Epithelial cell of esophagus (primary cell): ENCODE results near the gene LYPD6B.

ENCODE experiments used
- DNase-seq: peaks from one replicate; pipeline ENCODE4 v3.0.0; 2010; ENCODE audit warnings: low read depth
- H3K4me3 ChIP-seq: 2 replicates; pipeline ENCODE4 v1.5.1; 2011; ENCODE audit warnings: mild to moderate bottlenecking, low read length, control low read depth
- TF ChIP-seq, protein P1 (sequence below): IDR thresholded peaks from 2 replicates; pipeline ENCODE4 v1.5.1; 2011; ENCODE audit warnings: low read depth, mild to moderate bottlenecking, low read length, control low read depth, inconsistent platforms; ENCODE audit not compliant: insufficient read depth; ENCODE audit errors: missing control alignments

The LYPD6B gene, protein sequence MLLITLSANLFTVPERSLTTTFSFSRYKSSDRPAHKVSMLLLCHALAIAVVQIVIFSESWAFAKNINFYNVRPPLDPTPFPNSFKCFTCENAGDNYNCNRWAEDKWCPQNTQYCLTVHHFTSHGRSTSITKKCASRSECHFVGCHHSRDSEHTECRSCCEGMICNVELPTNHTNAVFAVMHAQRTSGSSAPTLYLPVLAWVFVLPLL

DNA sequence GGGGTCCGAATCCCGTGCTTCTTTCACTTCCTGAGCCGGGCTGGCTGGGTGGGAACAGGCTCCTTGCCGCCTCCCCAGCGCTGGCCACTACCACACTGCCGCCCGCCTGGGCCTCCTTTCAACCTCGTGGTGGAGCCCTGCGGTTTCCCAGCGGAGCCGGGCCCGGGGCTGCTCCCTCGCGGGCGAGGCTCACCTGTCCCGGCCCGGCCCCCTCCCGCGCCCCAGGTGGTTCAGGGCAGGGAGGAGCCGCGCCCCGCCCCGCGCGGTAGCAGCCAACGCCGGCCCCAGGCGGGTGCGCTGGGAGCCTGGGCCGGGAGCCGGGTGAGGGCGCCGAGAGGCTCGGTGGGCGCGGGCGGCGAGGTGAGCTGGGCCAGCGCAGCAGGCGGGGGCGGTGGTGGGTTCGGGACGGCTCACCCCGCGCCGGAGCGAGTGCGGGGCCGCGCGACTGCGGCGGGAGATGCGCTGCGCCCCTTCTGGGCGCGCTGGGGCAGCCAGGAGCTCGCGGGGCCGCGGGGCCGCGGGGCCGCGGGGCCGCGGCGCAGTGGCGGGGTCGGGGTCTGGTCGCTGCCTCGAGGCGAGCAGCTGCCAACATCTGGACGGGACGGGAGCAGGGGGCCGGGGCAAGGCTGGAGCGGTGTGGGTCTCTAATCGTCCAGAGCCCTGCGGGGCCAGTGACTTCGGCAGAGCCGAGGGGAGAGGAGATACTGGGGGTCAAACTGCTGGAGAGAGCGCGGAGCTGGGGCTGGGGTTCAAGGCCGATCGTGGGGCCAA lies at the start of gene LYPD6B:
LYPD6B (plus strand) TSS at position 258 of the 771 bp plus-strand sequence. CDS start 92,250 bp downstream, outside the sequence.
- TF ChIP-seq, protein P1, sequence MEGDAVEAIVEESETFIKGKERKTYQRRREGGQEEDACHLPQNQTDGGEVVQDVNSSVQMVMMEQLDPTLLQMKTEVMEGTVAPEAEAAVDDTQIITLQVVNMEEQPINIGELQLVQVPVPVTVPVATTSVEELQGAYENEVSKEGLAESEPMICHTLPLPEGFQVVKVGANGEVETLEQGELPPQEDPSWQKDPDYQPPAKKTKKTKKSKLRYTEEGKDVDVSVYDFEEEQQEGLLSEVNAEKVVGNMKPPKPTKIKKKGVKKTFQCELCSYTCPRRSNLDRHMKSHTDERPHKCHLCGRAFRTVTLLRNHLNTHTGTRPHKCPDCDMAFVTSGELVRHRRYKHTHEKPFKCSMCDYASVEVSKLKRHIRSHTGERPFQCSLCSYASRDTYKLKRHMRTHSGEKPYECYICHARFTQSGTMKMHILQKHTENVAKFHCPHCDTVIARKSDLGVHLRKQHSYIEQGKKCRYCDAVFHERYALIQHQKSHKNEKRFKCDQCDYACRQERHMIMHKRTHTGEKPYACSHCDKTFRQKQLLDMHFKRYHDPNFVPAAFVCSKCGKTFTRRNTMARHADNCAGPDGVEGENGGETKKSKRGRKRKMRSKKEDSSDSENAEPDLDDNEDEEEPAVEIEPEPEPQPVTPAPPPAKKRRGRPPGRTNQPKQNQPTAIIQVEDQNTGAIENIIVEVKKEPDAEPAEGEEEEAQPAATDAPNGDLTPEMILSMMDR: no peak
- peak within 1 kb of the TSS; percentile 76 for H3K4me3 ChIP-seq
- DNase-seq: peak; percentile 65

DNA sequence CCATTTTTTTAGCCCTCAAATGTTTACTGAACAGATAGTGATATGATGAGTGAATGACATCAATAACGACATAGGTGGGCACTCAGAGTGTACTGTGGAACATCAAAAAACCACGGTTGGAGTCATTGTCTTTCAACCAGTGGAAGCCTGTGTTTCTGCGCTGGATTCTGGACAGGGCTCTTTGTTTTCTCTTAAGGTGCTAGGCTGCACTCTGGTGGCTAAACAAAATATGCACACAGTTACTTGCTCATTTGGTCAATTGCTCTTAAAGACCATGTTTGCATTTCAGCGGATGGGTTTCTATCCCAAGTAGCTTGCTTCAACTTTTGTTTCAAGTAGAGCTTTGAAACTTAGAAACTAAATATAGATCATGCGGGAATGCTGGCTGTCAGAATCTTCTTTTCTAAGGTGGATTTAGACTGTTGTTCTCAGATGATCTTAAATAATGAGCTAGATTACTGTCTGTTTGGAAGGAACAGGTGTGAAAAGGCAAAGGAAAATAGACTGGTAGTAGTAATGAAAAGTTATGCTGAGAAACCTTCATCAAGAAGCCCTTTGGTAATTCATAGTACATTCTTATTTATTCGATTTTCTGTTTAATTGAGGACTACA lies 48.5 kb upstream of the LYPD6B start:
- DNase-seq: peak; percentile 83
- TF ChIP-seq, protein P1: peak; percentile 80
- H3K4me3 ChIP-seq: no peak overlapping the region

DNA sequence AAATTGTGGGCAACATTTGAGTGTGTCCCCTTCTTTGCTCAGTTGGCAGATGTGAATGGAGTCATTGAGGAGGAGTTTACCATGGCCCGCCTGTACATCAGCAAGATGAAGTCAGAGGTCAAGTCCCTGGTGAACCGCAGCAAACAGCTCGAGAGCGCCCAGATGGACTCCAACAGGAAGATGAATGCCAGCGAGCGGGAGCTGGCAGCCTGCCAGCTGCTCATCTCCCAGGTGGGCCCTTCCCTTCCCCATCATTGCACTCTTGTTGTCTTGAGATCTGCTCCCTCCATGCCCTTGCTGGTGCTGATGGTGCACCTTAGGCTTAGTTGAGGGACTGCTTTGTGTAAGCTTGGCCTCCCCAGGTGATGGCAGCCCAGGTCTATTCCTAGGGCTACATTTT lies 47.5 kb upstream of the LYPD6B start:
- DNase-seq: no peak
- H3K4me3 ChIP-seq: no peak overlapping the region
- TF ChIP-seq, protein P1: no peak

DNA sequence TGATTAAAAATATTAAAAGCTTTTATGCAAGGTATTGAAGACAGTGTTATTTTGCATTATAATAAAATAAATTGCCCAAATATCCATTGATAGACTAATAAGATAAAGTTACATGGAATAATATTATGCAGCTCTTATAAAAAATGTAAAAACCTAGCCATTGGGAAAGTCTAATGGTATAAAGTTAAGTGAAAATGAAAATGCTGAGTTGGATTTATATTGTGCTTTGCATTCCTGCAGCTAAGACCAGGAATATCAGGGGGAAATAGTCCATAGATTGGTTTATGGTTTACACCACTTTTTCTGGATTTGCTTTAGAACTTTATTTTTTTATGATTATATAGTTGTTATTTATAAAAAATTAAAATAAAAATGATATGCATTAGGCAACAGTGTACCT lies 46.1 kb upstream of the LYPD6B start:
- TF ChIP-seq, protein P1: no peak
- H3K4me3 ChIP-seq: no peak overlapping the region
- no peak for DNase-seq

DNA sequence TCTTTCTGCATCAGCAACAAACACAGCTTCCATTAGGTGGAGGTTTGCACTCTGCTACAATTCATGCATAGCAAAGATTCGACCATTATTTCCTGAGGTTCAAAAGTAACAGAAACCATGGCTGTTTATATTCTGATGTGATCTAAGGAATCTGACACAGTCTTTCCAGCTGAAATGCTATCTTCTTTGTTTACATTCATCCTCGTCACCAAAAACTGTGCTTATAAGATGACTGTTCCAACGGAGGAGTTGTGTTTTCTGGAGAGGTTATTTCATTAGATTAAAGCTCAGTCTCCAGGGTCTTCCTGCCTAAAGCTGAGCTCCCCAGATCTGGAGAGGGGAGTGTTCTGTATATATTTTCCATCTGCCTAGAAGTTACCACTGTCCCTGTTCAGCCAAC lies 45.1 kb upstream of the LYPD6B start:
- H3K4me3 ChIP-seq: no peak overlapping the region
- no peak for DNase-seq
- TF ChIP-seq, protein P1: no peak

DNA sequence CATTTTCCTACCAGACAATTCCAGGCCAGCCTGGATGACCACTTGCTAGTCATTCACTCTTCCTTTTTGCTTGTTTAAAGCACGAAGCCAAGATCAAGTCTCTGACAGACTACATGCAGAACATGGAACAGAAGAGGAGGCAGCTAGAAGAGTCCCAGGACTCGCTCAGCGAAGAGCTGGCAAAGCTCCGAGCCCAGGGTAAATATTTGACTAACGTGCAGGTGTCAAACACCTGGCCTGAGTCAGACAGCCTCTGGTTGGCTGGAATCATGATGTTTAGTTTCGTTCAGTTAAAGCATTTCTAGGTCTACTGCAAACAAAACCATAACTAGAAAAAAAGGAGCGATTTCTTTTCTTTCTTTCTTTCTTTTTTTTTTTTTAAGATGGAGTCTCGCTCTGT lies 44.2 kb upstream of the LYPD6B start:
- DNase-seq: peak; percentile 35
- no peak overlapping the region for H3K4me3 ChIP-seq

More for the DNA sequence above, 44.2 kb upstream of the LYPD6B start:
- TF ChIP-seq, protein P1: no peak
